ENCODE results near the gene AFF3.

- TF ChIP-seq CTCF (IDR thresholded peaks at IDR 0.05) (no peak), POLR2A (IDR thresholded peaks at IDR 0.05) (no peak)
These were observed 243.9 kb downstream of the AFF3 start for GRCh38 chr2:99898336-99899048.
